ENCODE data around the gene KCNIP3.
"Not testable (repeated sequence)": the region's sequence is repeated elsewhere in the genome, so short reads cannot be mapped to it uniquely, and the experiment has no call there.

- not testable (repeated sequence) for TF ChIP-seq CTCF, EZH2, EZH2phosphoT487 (IDR thresholded peaks at IDR 0.05)
These were observed 106.7 kb downstream of the KCNIP3 start for GRCh38 chr2:95403824-95404223.

All from neural progenitor cell (in vitro differentiated cells).